GM12878 (cell line): Measurements from ENCODE around the gene NPR3. TPM values are rescaled to one million over a fixed set of nuclear protein-coding genes. Genes with fewer than 3 reads are reported as not detected.

Experiments used
- ATAC-seq: fragments of 200-7000 bp; cut with Tn5 transposase; 3 replicates; pipeline ENCODE4 v1.9.1; 2020; ENCODE audit warnings: mild to moderate bottlenecking, moderate library complexity
- BruUV-seq: library from RNA; stranded (reverse); fragments of 400-500 nt; replicated peaks from 2 replicates; lab custom pipeline; 2021; lab: Mats Ljungman, UMichigan
- CTCF ChIA-PET: fragments of 300-600 bp; sonication (Branson Sonifier 250); formaldehyde crosslinking; extraction: SDS; loops from one replicate; lab custom pipeline; 2021; ENCODE audit warnings: inconsistent platforms; lab: Yijun Ruan, JAX
- POLR2A ChIA-PET: fragments of 350-600 bp; formaldehyde crosslinking; extraction: SDS; loops from one replicate; lab custom pipeline; 2021; ENCODE audit warnings: inconsistent platforms; lab: Charles Lee
- RAD21 ChIA-PET: fragments of 300-600 bp; sonication (Branson Sonifier 250); formaldehyde crosslinking; loops from one replicate; lab custom pipeline; 2023; ENCODE audit warnings: antibody characterized with exemption; ENCODE audit not compliant: unreplicated experiment; lab: Charles Lee
- SMC1A ChIA-PET: fragments of 300-600 bp; sonication (Branson Sonifier 250); formaldehyde crosslinking; loops from one replicate; lab custom pipeline; 2023; ENCODE audit not compliant: unreplicated experiment, uncharacterized antibody; lab: Charles Lee
- DNase-seq: peaks from one replicate; pipeline ENCODE4 v3.0.0-alpha.2; 2011; ENCODE audit warnings: low read depth, low spot score
- FAIRE-seq: peaks from 3 replicates; lab custom pipeline; 2011; peaks lifted over from hg19 to GRCh38; lab: Jason Lieb, UNC
- H2AFZ ChIP-seq: 2 replicates; pipeline ENCODE4 v1.6.0; 2011; ENCODE audit warnings: low read depth, low read length, control low read depth; ENCODE audit not compliant: control insufficient read depth
- H3K27ac ChIP-seq: 2 replicates; pipeline ENCODE4 v1.5.1; 2011; ENCODE audit warnings: control low read depth; ENCODE audit not compliant: control insufficient read depth, insufficient read depth
- H3K27me3 ChIP-seq, 2 experiments: replicated peaks in 1 of 2; 2 replicates each; pipeline versions ENCODE4 v1.6.0 to v1.6.1; 2011; ENCODE audit warnings: low read length in 1 of 2; ENCODE audit not compliant: control insufficient read depth in 2 of 2, insufficient read depth in 2 of 2
- H3K36me3 ChIP-seq, 2 experiments: 2 replicates each; pipeline ENCODE4 v1.5.1; 2011; ENCODE audit warnings: low read length in 1 of 2; ENCODE audit not compliant: control insufficient read depth in 2 of 2, insufficient read depth in 2 of 2
- H3K4me1 ChIP-seq: 2 replicates; pipeline ENCODE4 v1.6.1; 2011; ENCODE audit warnings: mild to moderate bottlenecking, low read length, moderate library complexity, mixed read lengths; ENCODE audit not compliant: control insufficient read depth, insufficient read depth
- H3K4me2 ChIP-seq: 2 replicates; pipeline ENCODE4 v1.6.0; 2011; ENCODE audit warnings: control low read depth; ENCODE audit not compliant: control insufficient read depth, insufficient read depth
- H3K4me3 ChIP-seq: fragments of 200-600 bp; sonication (generic); 2 replicates; pipeline ENCODE4 v1.5.1; 2016
- H3K79me2 ChIP-seq: 2 replicates; pipeline ENCODE4 v1.6.0; 2011; ENCODE audit warnings: low read length; ENCODE audit not compliant: control insufficient read depth, insufficient read depth
- H3K9ac ChIP-seq: 2 replicates; pipeline ENCODE4 v1.8.0; 2011; ENCODE audit warnings: low read length, control low read depth, mixed read lengths; ENCODE audit not compliant: control insufficient read depth, insufficient read depth
- H3K9me3 ChIP-seq: replicated peaks from 3 replicates; pipeline ENCODE4 v1.5.1; 2011; ENCODE audit warnings: mild to moderate bottlenecking, low read length; ENCODE audit not compliant: control insufficient read depth, insufficient read depth
- H4K20me1 ChIP-seq: 2 replicates; pipeline ENCODE4 v1.6.0; 2011; ENCODE audit not compliant: control insufficient read depth, insufficient read depth
- E2F4 ChIP-seq: IDR thresholded peaks from 2 replicates; pipeline ENCODE4 v1.6.1; 2012; ENCODE audit warnings: low read depth, low read length, improper control_type of control experiment
- E4F1 ChIP-seq: fragments of 450-650 bp; IDR thresholded peaks from 2 replicates; pipeline ENCODE4 v1.6.1; 2018; ENCODE audit warnings: borderline replicate concordance, mild to moderate bottlenecking; ENCODE audit not compliant: partially characterized antibody
- EP300 ChIP-seq, 2 experiments: fragments of 150-350 bp in 1 of 2; IDR thresholded peaks; 2 replicates each; pipeline ENCODE4 v1.6.1; 2011 to 2012; ENCODE audit warnings: low read depth in 2 of 2, low read length in 2 of 2, borderline replicate concordance in 1 of 2, improper control_type of control experiment in 1 of 2, inconsistent platforms in 1 of 2; ENCODE audit not compliant: control insufficient read depth in 1 of 2
- GABPA ChIP-seq: IDR thresholded peaks from 2 replicates; pipeline ENCODE4 v1.6.1; 2014; ENCODE audit warnings: antibody characterized with exemption, low read depth, mild to moderate bottlenecking, inconsistent platforms
- HDAC2 ChIP-seq: fragments of 200-600 bp; sonication (generic); IDR thresholded peaks from 2 replicates; pipeline ENCODE4 v1.6.1; 2017
- HDAC6 ChIP-seq: fragments of 200-600 bp; sonication (generic); IDR thresholded peaks from one replicate; pipeline ENCODE4 v1.8.0; 2017; ENCODE audit warnings: antibody characterized with exemption; ENCODE audit not compliant: unreplicated experiment
- MTA2 ChIP-seq: fragments of 450-650 bp; IDR thresholded peaks from 2 replicates; pipeline ENCODE4 v1.6.1; 2016; ENCODE audit warnings: low read depth, mild to moderate bottlenecking, moderate library complexity
- NR2C1 ChIP-seq: fragments of 450-650 bp; IDR thresholded peaks from 2 replicates; pipeline ENCODE4 v1.6.1; 2017; ENCODE audit warnings: antibody characterized with exemption, mild to moderate bottlenecking, moderate library complexity
- POLR2AphosphoS2 ChIP-seq: IDR thresholded peaks from 2 replicates; pipeline ENCODE4 v1.6.1; 2011; ENCODE audit warnings: low read depth, mild to moderate bottlenecking, low read length, improper control_type of control experiment, moderate library complexity
- SP1 ChIP-seq: IDR thresholded peaks from one replicate; pipeline ENCODE4 v1.6.1; 2011; ENCODE audit warnings: low read depth, low read length
- SRF ChIP-seq, 2 experiments: IDR thresholded peaks; 2 replicates each; pipeline ENCODE4 v1.6.1; 2011; ENCODE audit warnings: low read depth in 2 of 2, low read length in 2 of 2, mild to moderate bottlenecking in 1 of 2, moderate library complexity in 1 of 2
- STAT1 ChIP-seq: fragments of 450-650 bp; conservative IDR thresholded peaks from 2 replicates; pipeline ENCODE4 v1.6.1; 2014; ENCODE audit warnings: antibody characterized with exemption, mild to moderate bottlenecking
- in situ Hi-C: fragments of 300-500 bp; cut with MboI; formaldehyde crosslinking; loops from 9 replicates; pipeline ENCODE4 v1.14.3; 2018; ENCODE audit warnings: mixed read lengths
- intact Hi-C: fragments of 100-400 bp; cut with micrococcal nuclease; formaldehyde crosslinking; loops from one replicate; pipeline ENCODE4 v1.14.2; 2022; ENCODE audit not compliant: unreplicated experiment
- polyA plus RNA-seq, 11 experiments: library from polyadenylated mRNA; depleted of rRNA in 4 of 11; unstranded in 6 of 11; stranded (reverse) in 5 of 11; fragments of >200 nt; fragmentation: Nextera tagmentation in 4 of 11; fragmentation: Illumina TruSeq in 1 of 11; extraction: Ambion mirVana in 4 of 11; extraction: Trizol in 1 of 11; gene quantifications; 1 replicate in 1 of 11; 2 replicates in 10 of 11; pipeline versions ENCODE4 v1.2.1 to v1.2.3, GENCODE V29; 2011 to 2016; ENCODE audit warnings: inconsistent platforms in 2 of 11, missing spikeins in 2 of 11, low read depth in 1 of 11
- total RNA-seq, 4 experiments: library from RNA; depleted of rRNA in 3 of 4; stranded (reverse); fragments of >200 nt in 3 of 4; fragmentation: Illumina TruSeq in 1 of 4; extraction: Trizol in 1 of 4; gene quantifications; 2 replicates each; pipeline versions ENCODE4 v1.2.1 to v1.2.3, GENCODE V29; 2013 to 2021

Gene NPR3
- total and polyA plus RNA-seq, 10 of the 15 experiments (the other 5 are each of a cell fraction or from before 2014, with no cell fraction given) = 0.01 to 0.37 (median 0.14) TPM; not detected in 7

GRCh38 chr5:32833663-32834062 lies 122.5 kb downstream of the NPR3 start:
- no peaks in the 10 kb centered on the region for H3K36me3 ChIP-seq
- no peak for DNase-seq
- ChIA-PET POLR2A (no interaction called here), SMC1A (no interaction called here), CTCF (no interaction called here), RAD21 (no interaction called here)
- H3K9me3 ChIP-seq = no peaks in the 10 kb centered on the region
- intact Hi-C loops = no loop called here
- FAIRE-seq = no peak
- BruUV-seq = no TSS peak
- no peak for TF ChIP-seq NR2C1
- TF ChIP-seq EP300 (IDR thresholded peaks at IDR 0.05; ENCODE audit: borderline replicate concordance in 1 of 2, control insufficient read depth in 1 of 2, low read depth in 2 of 2, low read length in 2 of 2) = no peak
- TF ChIP-seq HDAC6 = no peak
- TF ChIP-seq HDAC2 = no peak
- no peak for TF ChIP-seq MTA2
- TF ChIP-seq SP1 = no peak
- no peak for TF ChIP-seq SRF (IDR thresholded peaks at IDR 0.05; ENCODE audit: low read depth in 2 of 2, low read length in 2 of 2)
- TF ChIP-seq POLR2AphosphoS2 = no peak
- no peak for TF ChIP-seq E2F4
- no peak for TF ChIP-seq STAT1
- no peak for TF ChIP-seq GABPA
- TF ChIP-seq E4F1 = no peak
- no peak overlapping the region for H3K4me2 ChIP-seq
- in situ Hi-C loops = no loop called here
- H3K27me3 ChIP-seq = no peaks in the 10 kb centered on the region
- no peaks in the 10 kb centered on the region for H3K79me2 ChIP-seq
- ATAC-seq = no peak
- H3K9ac ChIP-seq = no peak overlapping the region
- no peaks in the 10 kb centered on the region for H4K20me1 ChIP-seq
- no peak overlapping the region for H3K4me3 ChIP-seq
- H3K27ac ChIP-seq = no peak overlapping the region
- H2AFZ ChIP-seq = no peak overlapping the region
- H3K4me1 ChIP-seq = no peaks in the 10 kb centered on the region
